GM21576 (cell line): ENCODE results near the gene LUC7L2.
"Not testable (repeated sequence)": the region's sequence is repeated elsewhere in the genome, so short reads cannot be mapped to it uniquely, and the experiment has no call there.

Experiments
- ATAC-seq: cut with Tn5 transposase; IDR thresholded peaks from one replicate; pipeline ENCODE4 v1.9.1; 2021; ENCODE audit warnings: mild to moderate bottlenecking, moderate library complexity; ENCODE audit not compliant: unreplicated experiment

Gene LUC7L2

GRCh38 chr7:139439375-139439774 is 79.7 kb downstream of the LUC7L2 start:
- no peak for ATAC-seq

DNA sequence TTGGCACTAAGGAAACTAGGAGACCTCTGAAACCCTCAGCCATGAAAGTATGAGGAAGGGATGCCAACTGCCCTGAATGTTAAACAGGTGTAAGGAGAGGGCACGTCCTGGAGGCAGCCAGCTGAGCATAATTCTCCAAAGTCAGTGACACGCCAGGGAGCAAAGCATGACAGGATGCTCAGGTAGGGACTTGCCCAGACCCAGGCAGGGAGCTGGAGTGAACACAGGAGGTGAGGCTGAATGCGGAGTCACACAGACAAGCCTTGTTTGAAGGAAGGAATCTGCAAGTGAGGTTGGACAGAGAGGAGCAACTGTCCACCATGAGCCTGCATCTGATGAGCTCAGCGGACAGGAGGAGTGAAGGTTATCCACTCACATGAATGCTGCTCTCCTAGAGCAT is 82.3 kb downstream of the LUC7L2 start:
- ATAC-seq: no peak

DNA sequence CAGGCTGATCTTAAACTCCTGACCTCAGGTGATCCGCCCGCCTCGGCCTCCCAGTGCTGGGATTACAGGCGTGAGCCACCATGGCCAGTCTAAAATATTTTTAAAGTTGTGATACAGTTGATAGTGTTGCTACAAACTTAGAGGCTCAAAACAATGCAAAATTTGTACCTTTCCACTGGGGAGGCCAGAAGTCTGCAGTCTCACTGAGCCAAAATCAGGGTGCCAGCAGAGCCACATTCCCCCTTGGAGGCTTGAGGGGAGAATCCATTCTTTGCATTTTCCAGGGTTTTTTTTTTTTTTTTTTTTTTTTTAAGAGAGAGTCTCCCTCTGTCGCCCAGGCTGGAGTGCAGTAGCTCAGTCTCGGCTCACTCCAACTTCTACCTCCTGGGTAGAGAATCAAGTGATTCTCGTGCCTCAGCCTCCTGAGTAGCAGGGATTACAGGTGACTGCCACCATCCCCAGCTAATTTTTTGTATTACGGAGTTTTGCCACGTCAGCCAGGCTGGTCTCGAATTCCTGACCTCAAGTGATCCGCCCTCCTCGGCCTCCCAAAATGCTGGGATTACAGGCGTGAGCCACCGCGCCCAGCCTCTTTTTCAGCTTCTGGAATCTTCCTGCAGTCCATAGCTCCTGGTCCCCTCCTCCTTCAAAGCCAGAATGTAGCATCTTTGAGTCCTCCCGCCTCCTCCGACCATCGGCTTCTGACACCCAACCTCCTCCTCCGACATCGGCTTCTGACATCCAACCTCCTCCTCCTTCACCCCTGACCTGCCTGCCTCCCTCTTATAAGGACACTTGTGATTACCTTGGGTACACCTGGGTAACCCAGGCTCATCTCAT is 86.6 kb downstream of the LUC7L2 start:
- ATAC-seq: no peak

DNA sequence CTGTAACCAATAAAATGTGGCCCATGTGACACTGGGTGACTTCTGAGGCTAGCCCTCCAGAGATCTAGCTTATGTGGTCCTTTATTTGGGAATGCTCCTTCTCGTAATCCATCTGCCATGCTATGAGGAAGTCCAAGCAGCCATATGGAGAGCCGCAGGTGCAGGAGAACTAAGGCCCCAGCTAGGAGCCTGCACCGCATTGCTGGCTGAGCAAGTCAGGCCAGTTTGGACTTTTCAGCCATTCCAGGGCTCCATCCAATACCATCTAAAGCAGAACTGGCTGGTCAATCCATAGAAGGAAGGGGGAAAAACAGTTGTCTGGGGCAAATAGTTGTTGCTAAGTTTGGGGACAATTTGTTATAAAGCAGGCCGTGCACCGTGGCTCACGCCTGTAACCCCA is 91.2 kb downstream of the LUC7L2 start:
- ATAC-seq: no peak

DNA sequence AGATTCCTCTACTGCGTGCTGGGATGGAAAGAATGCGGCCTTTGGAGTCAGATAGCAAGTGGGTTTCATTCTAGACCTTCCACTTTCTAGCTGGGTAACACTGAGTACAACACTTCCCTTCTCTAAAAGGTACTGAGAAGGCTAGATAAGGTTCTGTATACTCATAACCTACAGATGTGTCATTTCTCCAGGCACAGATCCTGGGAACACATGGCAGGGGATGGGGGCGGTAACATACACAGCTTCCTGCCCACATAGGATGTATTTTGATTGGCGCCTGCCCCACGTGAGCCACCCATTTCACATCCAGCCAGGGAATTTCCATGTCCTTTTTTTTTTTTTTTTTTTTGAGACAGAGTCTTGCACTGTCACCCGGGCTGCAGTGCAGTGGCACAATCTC is 91.9 kb downstream of the LUC7L2 start:
- ATAC-seq: no peak

DNA sequence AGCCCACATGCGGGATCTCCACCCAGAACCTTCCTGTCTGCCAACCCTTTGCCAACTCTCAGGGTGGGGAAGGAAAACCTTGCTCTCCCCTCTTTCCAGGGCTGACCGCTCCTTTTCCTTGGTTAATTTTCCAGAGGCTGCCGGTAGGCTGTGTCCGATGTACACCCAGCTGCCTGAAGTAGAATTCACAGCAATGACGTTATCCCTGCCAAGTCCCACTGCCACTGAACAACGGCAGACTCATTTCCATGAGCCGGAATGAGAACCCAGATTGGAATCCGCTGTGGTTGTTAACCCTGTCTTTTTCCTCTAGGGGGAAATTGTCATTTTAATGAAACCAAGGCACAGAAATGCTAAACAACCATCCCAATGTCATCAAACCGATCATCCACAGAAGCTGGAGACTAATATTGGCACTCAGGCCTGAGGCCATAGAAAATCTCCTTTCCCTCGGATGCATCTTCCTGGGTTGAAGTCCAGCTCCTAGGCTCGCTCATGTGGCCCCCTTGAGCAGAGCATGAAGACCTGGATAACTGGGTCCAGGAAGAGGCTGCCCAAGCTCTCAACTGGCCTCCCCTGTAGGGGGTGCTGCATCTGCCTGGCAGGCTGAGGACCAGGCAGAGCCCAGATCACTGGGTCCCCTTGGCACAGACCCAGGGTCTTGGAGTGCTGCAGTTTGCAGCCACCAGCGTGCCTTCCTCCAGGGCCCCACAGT is 93.4 kb downstream of the LUC7L2 start:
- no peak for ATAC-seq

- no peak for ATAC-seq
These were observed 94.1 kb downstream of the LUC7L2 start for GRCh38 chr7:139453673-139454321.

DNA sequence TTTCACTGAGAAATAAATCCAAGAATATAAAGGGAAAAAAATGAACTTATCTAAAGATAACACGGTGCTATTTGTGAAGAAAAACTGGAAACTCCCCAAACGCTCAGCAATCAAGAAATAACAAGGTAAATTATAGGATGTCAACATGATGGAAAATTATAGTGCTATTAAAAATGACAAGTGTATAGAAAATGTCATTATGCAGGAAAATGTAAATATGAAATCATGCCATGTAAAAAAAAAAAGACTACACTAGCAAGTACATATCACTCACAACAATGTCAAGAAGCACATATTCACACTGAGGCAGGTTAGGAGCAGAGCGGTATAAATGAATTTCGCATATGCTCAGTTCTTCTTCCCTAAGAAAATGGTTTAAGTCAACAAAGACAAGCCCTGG is 96.1 kb downstream of the LUC7L2 start:
- no peak for ATAC-seq

- no peak for ATAC-seq
These were observed 96.8 kb downstream of the LUC7L2 start for GRCh38 chr7:139456511-139456910.

- ATAC-seq: no peak
These were observed 97.7 kb downstream of the LUC7L2 start for GRCh38 chr7:139457153-139457946.

- not testable (repeated sequence) for ATAC-seq
These were observed 103.7 kb downstream of the LUC7L2 start for GRCh38 chr7:139463421-139463820.

DNA sequence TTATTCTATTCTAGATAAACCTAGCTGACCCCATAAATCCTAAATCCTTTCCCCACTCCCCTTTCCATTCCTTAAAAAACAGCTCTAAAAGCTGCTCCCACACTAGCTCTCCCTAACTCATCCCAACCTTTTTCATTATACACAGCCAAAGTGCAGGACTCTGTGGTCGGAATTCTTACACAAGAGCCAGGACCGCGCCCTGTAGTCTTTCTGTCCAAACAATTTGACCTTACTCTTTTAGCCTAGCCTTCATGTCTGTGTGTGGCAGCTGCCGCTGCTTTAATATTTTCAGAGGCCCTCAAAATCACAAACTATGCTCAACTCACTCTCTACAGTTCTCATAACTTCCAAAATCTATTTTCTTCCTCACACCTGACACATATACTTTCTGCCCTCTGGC is 104.8 kb downstream of the LUC7L2 start:
- ATAC-seq: not testable (repeated sequence)

GRCh38 chr7:139465072-139465471 is 105.4 kb downstream of the LUC7L2 start:
- not testable (repeated sequence) for ATAC-seq

GRCh38 chr7:139467729-139468128 is 108.0 kb downstream of the LUC7L2 start:
- not testable (repeated sequence) for ATAC-seq

DNA sequence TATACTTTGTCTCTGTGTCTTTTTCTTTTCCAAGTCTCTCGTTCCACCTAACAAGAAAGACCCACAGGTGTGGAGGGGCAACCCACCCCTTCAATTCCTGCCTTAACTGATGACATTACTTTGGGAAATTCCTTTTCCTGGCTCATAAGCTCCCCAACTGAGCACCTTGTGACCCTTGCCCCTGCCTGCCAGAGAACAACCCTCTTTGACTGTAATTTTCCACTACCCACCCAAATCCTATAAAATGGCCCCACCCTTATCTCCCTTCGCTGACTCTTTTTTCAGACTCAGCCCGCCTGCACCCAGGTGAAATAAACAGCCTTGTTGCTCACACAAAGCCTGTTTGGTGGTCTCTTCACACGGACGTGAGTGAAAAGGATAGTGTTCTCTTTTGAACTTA is 108.6 kb downstream of the LUC7L2 start:
- not testable (repeated sequence) for ATAC-seq

GRCh38 chr7:139471740-139472353 is 112.2 kb downstream of the LUC7L2 start:
- ATAC-seq: no peak
